ENCODE results near the gene CACTIN.
A peak's percentile ranks its signal among the peaks of the same experiment; 100 is the strongest.
"Not testable (repeated sequence)": the region's sequence is repeated elsewhere in the genome, so short reads cannot be mapped to it uniquely, and the experiment has no call there.

Gene CACTIN

GRCh38 chr19:3591876-3592613, 34.5 kb downstream of the CACTIN start:
- no peaks in the 10 kb centered on the region for H3K9me3 ChIP-seq (ENCODE audit: control insufficient read depth, insufficient read depth, low read length)
- H3K36me3 ChIP-seq (ENCODE audit: insufficient read depth, low read length), result no peaks in the 10 kb centered on the region
- no peak overlapping the region for H3K9ac ChIP-seq (ENCODE audit: low read depth, low read length)
- no peaks in the 10 kb centered on the region for H3K4me1 ChIP-seq (ENCODE audit: insufficient read depth, low read length)

- H3K9me3 ChIP-seq (ENCODE audit: control insufficient read depth, insufficient read depth, low read length), result no peaks in the 10 kb centered on the region
- no peaks in the 10 kb centered on the region; the same call in 1 of the 2 replicates for H3K4me1 ChIP-seq (ENCODE audit: insufficient read depth, low read length)
- H3K36me3 ChIP-seq (ENCODE audit: insufficient read depth, low read length), result no peaks in the 10 kb centered on the region
- no peak overlapping the region for H3K9ac ChIP-seq (ENCODE audit: low read depth, low read length)
Observed at GRCh38 chr19:3590991-3591659, 35.5 kb downstream of the CACTIN start.

GRCh38 chr19:3589949-3590348, 36.6 kb downstream of the CACTIN start:
- H3K9me3 ChIP-seq (ENCODE audit: control insufficient read depth, insufficient read depth, low read length), result no peaks in the 10 kb centered on the region
- no peaks in the 10 kb centered on the region; the same call in 1 of the 2 replicates for H3K4me1 ChIP-seq (ENCODE audit: insufficient read depth, low read length)
- H3K36me3 ChIP-seq (ENCODE audit: insufficient read depth, low read length), result no peaks in the 10 kb centered on the region
- no peak overlapping the region for H3K9ac ChIP-seq (ENCODE audit: low read depth, low read length)

- H3K4me1 ChIP-seq (ENCODE audit: insufficient read depth, low read length), result no peaks in the 10 kb centered on the region; the same call in 1 of the 2 replicates
- H3K9ac ChIP-seq (ENCODE audit: low read depth, low read length), result no peak overlapping the region
- H3K9me3 ChIP-seq (ENCODE audit: control insufficient read depth, insufficient read depth, low read length), result no peaks in the 10 kb centered on the region
- H3K36me3 ChIP-seq (ENCODE audit: insufficient read depth, low read length), result no peaks in the 10 kb centered on the region
Observed at GRCh38 chr19:3589439-3589838, 37.2 kb downstream of the CACTIN start.

- no peaks in the 10 kb centered on the region; the same call in 1 of the 2 replicates for H3K4me1 ChIP-seq (ENCODE audit: insufficient read depth, low read length)
- H3K36me3 ChIP-seq (ENCODE audit: insufficient read depth, low read length), result no peaks in the 10 kb centered on the region
- peak overlapping the region; percentile 6; the same call in 1 of the 2 replicates for H3K9ac ChIP-seq (ENCODE audit: low read depth, low read length)
- H3K9me3 ChIP-seq (ENCODE audit: control insufficient read depth, insufficient read depth, low read length), result no peaks in the 10 kb centered on the region
Observed at GRCh38 chr19:3586707-3587346, 39.8 kb downstream of the CACTIN start.

- H3K4me1 ChIP-seq (ENCODE audit: insufficient read depth, low read length), result no peaks in the 10 kb centered on the region; the same call in 1 of the 2 replicates
- H3K9ac ChIP-seq (ENCODE audit: low read depth, low read length), result peak overlapping the region; percentile 54; the same call in 1 of the 2 replicates
- no peaks in the 10 kb centered on the region for H3K36me3 ChIP-seq (ENCODE audit: insufficient read depth, low read length)
- no peaks in the 10 kb centered on the region for H3K9me3 ChIP-seq (ENCODE audit: control insufficient read depth, insufficient read depth, low read length)
Observed at GRCh38 chr19:3586127-3586626, 40.4 kb downstream of the CACTIN start.

GRCh38 chr19:3585301-3586126, 41.1 kb downstream of the CACTIN start, which contains the start of gene GIPC3:
Gene GIPC3, plus strand, starts transcription at chr19:3585478. Its CDS starts 120 bp downstream, at chr19:3585598.
- H3K9ac ChIP-seq (ENCODE audit: low read depth, low read length), result peak within 1 kb of the TSS; percentile 54; the same call in 1 of the 2 replicates
- no peaks in the 10 kb centered on the region for H3K9me3 ChIP-seq (ENCODE audit: control insufficient read depth, insufficient read depth, low read length)
- H3K4me1 ChIP-seq (ENCODE audit: insufficient read depth, low read length), result no peaks in the 10 kb centered on the region; the same call in 1 of the 2 replicates
- H3K36me3 ChIP-seq (ENCODE audit: insufficient read depth, low read length), result no peaks in the 10 kb centered on the region

GRCh38 chr19:3584036-3584802, 42.4 kb downstream of the CACTIN start:
- not testable (repeated sequence) for H3K36me3 ChIP-seq (ENCODE audit: insufficient read depth, low read length); H3K9me3 ChIP-seq (ENCODE audit: control insufficient read depth, insufficient read depth, low read length); H3K9ac ChIP-seq (ENCODE audit: low read depth, low read length); H3K4me1 ChIP-seq (ENCODE audit: insufficient read depth, low read length)

- H3K36me3 ChIP-seq (ENCODE audit: insufficient read depth, low read length); H3K4me1 ChIP-seq (ENCODE audit: insufficient read depth, low read length); H3K9me3 ChIP-seq (ENCODE audit: control insufficient read depth, insufficient read depth, low read length); H3K9ac ChIP-seq (ENCODE audit: low read depth, low read length): not testable (repeated sequence)
Observed at GRCh38 chr19:3581792-3582191, 44.8 kb downstream of the CACTIN start.

- no peaks in the 10 kb centered on the region; the same call in 1 of the 2 replicates for H3K4me1 ChIP-seq (ENCODE audit: insufficient read depth, low read length)
- H3K9me3 ChIP-seq (ENCODE audit: control insufficient read depth, insufficient read depth, low read length), result no peaks in the 10 kb centered on the region
- H3K9ac ChIP-seq (ENCODE audit: low read depth, low read length), result no peak overlapping the region
- H3K36me3 ChIP-seq (ENCODE audit: insufficient read depth, low read length), result no peaks in the 10 kb centered on the region
Observed at GRCh38 chr19:3580156-3580934, 46.2 kb downstream of the CACTIN start.

- Histone ChIP-seq H3K9ac (ENCODE audit: low read depth, low read length) (peak overlapping the region; percentile 42; the same call in 1 of the 2 replicates), H3K9me3 (ENCODE audit: control insufficient read depth, insufficient read depth, low read length) (no peaks in the 10 kb centered on the region), H3K36me3 (ENCODE audit: insufficient read depth, low read length) (no peaks in the 10 kb centered on the region), H3K4me1 (ENCODE audit: insufficient read depth, low read length) (no peaks in the 10 kb centered on the region; the same call in 1 of the 2 replicates)
Observed at GRCh38 chr19:3578390-3578789, 48.2 kb downstream of the CACTIN start.

- Histone ChIP-seq H3K9me3 (ENCODE audit: control insufficient read depth, insufficient read depth, low read length) (no peaks in the 10 kb centered on the region), H3K4me1 (ENCODE audit: insufficient read depth, low read length) (no peaks in the 10 kb centered on the region; the same call in 1 of the 2 replicates), H3K9ac (ENCODE audit: low read depth, low read length) (peak overlapping the region; percentile 42; the same call in 1 of the 2 replicates), H3K36me3 (ENCODE audit: insufficient read depth, low read length) (no peaks in the 10 kb centered on the region)
Observed at GRCh38 chr19:3577723-3578344, 48.8 kb downstream of the CACTIN start.

Data from ES-I3 (cell line).